Heart left ventricle (tissue), 16 donors: ENCODE data around the gene SGIP1. TPM values are rescaled to one million over a fixed set of nuclear protein-coding genes. Genes with fewer than 3 reads are reported as not detected.

ENCODE experiments used
- ATAC-seq, 4 donors: fragments of 200-7000 bp; cut with Tn5 transposase; one replicate each; pipeline ENCODE4 v1.9.1; 2020 to 2022; ENCODE audit warnings: moderate library complexity in 4 of 4, mild to moderate bottlenecking in 3 of 4, moderate number of reproducible peaks in 1 of 4
- DNase-seq, 5 donors: peaks; one replicate each; pipeline ENCODE4 v3.0.0-alpha.2; 2020
- H3K27ac ChIP-seq, 12 donors: fragments of 200-600 bp; sonication (generic) in 4 of 12; one replicate each; pipeline versions ENCODE4 v1.5.0 to v1.8.0; 2016 to 2022; ENCODE audit warnings: mild to moderate bottlenecking in 2 of 12
- H3K27me3 ChIP-seq, 9 donors: fragments of 200-600 bp; sonication (generic) in 2 of 9; one replicate each; pipeline versions ENCODE4 v1.5.1 to v1.8.0; 2016 to 2022; ENCODE audit warnings: mild to moderate bottlenecking in 3 of 9
- H3K36me3 ChIP-seq, 9 donors: fragments of 200-600 bp; sonication (generic) in 2 of 9; one replicate each; pipeline versions ENCODE4 v1.5.0 to v1.8.0; 2018 to 2022; ENCODE audit warnings: mild to moderate bottlenecking in 2 of 9
- H3K4me1 ChIP-seq, 12 donors: fragments of 200-600 bp; sonication (generic) in 4 of 12; one replicate each; pipeline versions ENCODE4 v1.5.0 to v1.8.0; 2016 to 2022; ENCODE audit warnings: mild to moderate bottlenecking in 3 of 12
- H3K4me3 ChIP-seq, 12 donors: fragments of 200-600 bp; sonication (generic) in 4 of 12; one replicate each; pipeline versions ENCODE4 v1.5.0 to v1.8.0; 2017 to 2022; ENCODE audit warnings: mild to moderate bottlenecking in 9 of 12, moderate library complexity in 4 of 12
- H3K9me3 ChIP-seq, 12 donors: fragments of 200-600 bp; sonication (generic) in 4 of 12; one replicate each; pipeline versions ENCODE4 v1.5.0 to v1.8.0; 2016 to 2022; ENCODE audit warnings: mild to moderate bottlenecking in 1 of 12
- POLR2A ChIP-seq, 2 donors: fragments of 450-650 bp; IDR thresholded peaks; one replicate each; pipeline ENCODE4 v1.6.1; 2017; ENCODE audit warnings: antibody characterized with exemption in 2 of 2, mild to moderate bottlenecking in 2 of 2, moderate library complexity in 2 of 2
- WGBS, 4 donors: extraction: QIAGEN DNeasy Blood & Tissue Kit in 2 of 4; methylation state at CpG; one replicate each; pipeline versions ENCODE4 v1.1.5 to v1.1.7; 2013 to 2018; 5-methylcytosine and 5-hydroxymethylcytosine counted together
- intact Hi-C, 10 donors: fragments of 100-400 bp; cut with DNase I; formaldehyde crosslinking; loops; one replicate each; pipeline versions ENCODE4 v1.11.1 to v1.14.2; 2022
- polyA plus RNA-seq, 2 donors: library from polyadenylated mRNA; stranded (reverse); fragments of 200-250 nt; gene quantifications; one replicate each; pipeline ENCODE4 v1.2.3, GENCODE V29; 2013
- total RNA-seq, 9 donors: library from RNA; depleted of rRNA in 2 of 9; stranded (reverse); fragments of >200 nt in 2 of 9; fragmentation: NEBNext Ultra II Directional in 3 of 9; extraction: Animal tissue kit (Norgen Biotek cat#: 25700) in 3 of 9; gene quantifications; one replicate each; pipeline versions ENCODE4 v1.1.0 to v1.2.4, GENCODE V29; 2016 to 2023
- TF ChIP-seq, protein P1 (sequence below), 12 donors: fragments of 200-600 bp; sonication (generic) in 4 of 12; IDR thresholded peaks; one replicate each; pipeline versions ENCODE4 v1.5.0 to v1.8.0; 2018 to 2022; ENCODE audit warnings: antibody characterized with exemption in 12 of 12, mild to moderate bottlenecking in 5 of 12
- donor health status: ischemic (EF 13 %, LVEDD 7.1; RV severe dilation, severe dysfunction).
- donor health status: healthy with polysubstance abuse.
- donor health status: DM: no; HTN: yes; CAD: no.
- donor health status: DM: no; HTN: no; CAD: no.
- donor health status: ischemic (EF 25% LVEDD 6.9; RV normal size, moderate dysfunction).
- donor health status: ischemic (EF 25% LVEDD 5.7; RV mildly dilated, moderate dysfunction).
- donor health status: healthy.
- donor health status: DM: yes; HTN: yes; CAD: no.
- donor health status: ischemic (EF 35%, LVEDD 5.7; RV mildly dilated, moderate dysfunction).
- donor health status: nonischemic (EF 11% LVEDD 7.7; RV severe dilation, severe dysfunction).
- donor health status: DM: yes; HTN: yes; CAD: no.
- donor health status: PGD.
- donor health status: ischemic (EF 29% LVEDD 5.4; RV normal size, mild dysfunction).
- donor health status: nonischemic (EF 23%, LVEDD 6.1; RV moderate dilation, normal function).

SGIP1 gene
- total and polyA plus RNA-seq, 11 donors, result 2.1 to 17.3 (median 5.0) TPM

DNA sequence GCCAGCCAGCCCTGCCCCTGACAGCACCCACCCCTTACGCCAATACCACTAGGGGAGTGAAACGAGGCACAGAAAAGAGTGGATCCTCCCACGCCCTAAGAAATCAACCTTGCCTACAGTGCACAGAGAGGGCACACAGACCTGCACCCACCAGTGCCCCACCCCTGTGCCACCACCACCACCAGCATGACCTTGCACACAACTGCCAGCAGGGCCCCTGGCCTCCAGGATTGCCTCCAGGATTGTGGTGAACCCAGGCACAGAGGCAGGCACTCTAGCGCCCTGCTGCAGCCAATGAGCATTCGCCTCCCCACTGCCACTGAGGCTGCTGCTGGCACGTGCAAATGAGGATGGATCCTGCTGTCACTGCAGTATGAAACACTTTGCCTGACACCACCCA is 23.5 kb upstream of the SGIP1 start:
- no peak for DNase-seq
- Histone ChIP-seq H3K4me3 (no peak overlapping the region), H3K27ac (no peak overlapping the region), H3K27me3 (no peaks in the 10 kb centered on the region), H3K36me3 (no peaks in the 10 kb centered on the region), H3K4me1 (peaks cover 0 to 6% (median 0%) of the 10 kb centered on the region in 12 donors), H3K9me3 (peaks cover 0 to 11% (median 0%) of the 10 kb centered on the region in 12 donors)
- no peak for ATAC-seq
- intact Hi-C loops, result no loop called here
- WGBS, 4 donors, result 89 to 100% (median 93%) methylated on average over 3 to 6 of the region's 6 CpGs
- TF ChIP-seq, protein P1, sequence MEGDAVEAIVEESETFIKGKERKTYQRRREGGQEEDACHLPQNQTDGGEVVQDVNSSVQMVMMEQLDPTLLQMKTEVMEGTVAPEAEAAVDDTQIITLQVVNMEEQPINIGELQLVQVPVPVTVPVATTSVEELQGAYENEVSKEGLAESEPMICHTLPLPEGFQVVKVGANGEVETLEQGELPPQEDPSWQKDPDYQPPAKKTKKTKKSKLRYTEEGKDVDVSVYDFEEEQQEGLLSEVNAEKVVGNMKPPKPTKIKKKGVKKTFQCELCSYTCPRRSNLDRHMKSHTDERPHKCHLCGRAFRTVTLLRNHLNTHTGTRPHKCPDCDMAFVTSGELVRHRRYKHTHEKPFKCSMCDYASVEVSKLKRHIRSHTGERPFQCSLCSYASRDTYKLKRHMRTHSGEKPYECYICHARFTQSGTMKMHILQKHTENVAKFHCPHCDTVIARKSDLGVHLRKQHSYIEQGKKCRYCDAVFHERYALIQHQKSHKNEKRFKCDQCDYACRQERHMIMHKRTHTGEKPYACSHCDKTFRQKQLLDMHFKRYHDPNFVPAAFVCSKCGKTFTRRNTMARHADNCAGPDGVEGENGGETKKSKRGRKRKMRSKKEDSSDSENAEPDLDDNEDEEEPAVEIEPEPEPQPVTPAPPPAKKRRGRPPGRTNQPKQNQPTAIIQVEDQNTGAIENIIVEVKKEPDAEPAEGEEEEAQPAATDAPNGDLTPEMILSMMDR (IDR thresholded peaks at IDR 0.05), result no peak
- no peak for TF ChIP-seq POLR2A (IDR thresholded peaks at IDR 0.05)

GRCh38 chr1:66511118-66511517 is 22.8 kb upstream of the SGIP1 start:
- TF ChIP-seq POLR2A (IDR thresholded peaks at IDR 0.05), result no peak
- TF ChIP-seq, protein P1 (IDR thresholded peaks at IDR 0.05), result no peak
- no peak overlapping the region for H3K4me3 ChIP-seq
- H3K27ac ChIP-seq, result no peak overlapping the region
- ATAC-seq (no peak), DNase-seq (no peak)
- intact Hi-C loops, result no loop called here
- H3K27me3 ChIP-seq, result no peaks in the 10 kb centered on the region
- H3K36me3 ChIP-seq, result no peaks in the 10 kb centered on the region
- no peaks in the 10 kb centered on the region for H3K4me1 ChIP-seq
- WGBS, 4 donors, result 85 to 98% (median 91%) methylated on average over 1 of the region's 1 CpG
- H3K9me3 ChIP-seq, result peaks cover 0 to 11% (median 0%) of the 10 kb centered on the region in 12 donors

- Histone ChIP-seq H3K36me3 (no peaks in the 10 kb centered on the region), H3K4me3 (no peak overlapping the region), H3K27me3 (no peaks in the 10 kb centered on the region), H3K27ac (no peak overlapping the region), H3K4me1 (no peaks in the 10 kb centered on the region), H3K9me3 (peaks cover 0 to 8% (median 0%) of the 10 kb centered on the region in 12 donors)
- DNase-seq (no peak), ATAC-seq (no peak)
- TF ChIP-seq, protein P1 (IDR thresholded peaks at IDR 0.05), result no peak
- no peak for TF ChIP-seq POLR2A (IDR thresholded peaks at IDR 0.05)
- intact Hi-C loops, result no loop called here
- WGBS, 4 donors, result 78 to 87% (median 80%) methylated on average over 6 of the region's 6 CpGs
These were observed 16.0 kb upstream of the SGIP1 start for GRCh38 chr1:66517959-66518358.

DNA sequence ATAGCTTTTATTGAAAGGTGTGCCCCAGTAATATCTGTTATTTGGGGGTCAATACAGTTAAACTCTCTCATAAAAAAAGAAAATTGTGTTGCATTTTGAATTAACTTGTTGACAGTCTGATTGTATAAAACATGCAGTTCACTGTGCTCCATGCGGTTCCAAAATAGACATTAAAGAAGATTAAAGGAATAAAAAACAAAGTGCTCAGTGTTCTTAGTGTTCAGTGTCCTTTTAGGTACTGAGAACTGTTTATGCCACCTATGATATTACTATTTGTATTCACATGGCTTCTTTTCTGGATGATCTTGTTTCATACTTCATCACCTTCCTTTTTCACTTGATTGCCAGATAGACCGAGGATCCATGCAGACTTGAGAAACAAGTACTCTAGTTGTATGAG is 15.3 kb upstream of the SGIP1 start:
- no peaks in the 10 kb centered on the region for H3K4me1 ChIP-seq
- WGBS, 4 donors, result 45 to 61% (median 53%) methylated on average over 2 of the region's 2 CpGs
- ATAC-seq (peak in 1 of 4 donors; percentile 90), DNase-seq (no peak)
- H3K9me3 ChIP-seq, result peaks cover 0 to 3% (median 0%) of the 10 kb centered on the region in 12 donors
- TF ChIP-seq, protein P1 (IDR thresholded peaks at IDR 0.05), result no peak
- TF ChIP-seq POLR2A (IDR thresholded peaks at IDR 0.05), result no peak
- no peak overlapping the region for H3K27ac ChIP-seq
- intact Hi-C loops, result no loop called here
- no peaks in the 10 kb centered on the region for H3K36me3 ChIP-seq
- H3K4me3 ChIP-seq, result no peak overlapping the region
- no peaks in the 10 kb centered on the region for H3K27me3 ChIP-seq
